IPS DF 4.7 (cell line): ENCODE measurements around the gene MAT2B.
"Not testable (repeated sequence)": the region's sequence is repeated elsewhere in the genome, so short reads cannot be mapped to it uniquely, and the experiment has no call there.

Source experiments
- DNase-seq: peaks from one replicate; pipeline ENCODE4 v3.0.0-alpha.2; 2013; ENCODE audit warnings: low spot score; ENCODE audit errors: extremely low read depth

MAT2B gene

GRCh38 chr5:163503106-163504078 is 2.0 kb upstream of the MAT2B start:
- peak; percentile 94 for DNase-seq

GRCh38 chr5:163504079-163504931 is 1.1 kb upstream of the MAT2B start:
- no peak for DNase-seq

- DNase-seq = no peak
Observed at GRCh38 chr5:163505049-163505367, 411 bp upstream of the MAT2B start.

- DNase-seq = no peak
Observed at GRCh38 chr5:163506095-163506457, 657 bp downstream of the MAT2B start.

- no peak for DNase-seq
Observed at GRCh38 chr5:163506726-163507125, 1.3 kb downstream of the MAT2B start.

- no peak for DNase-seq
Observed at GRCh38 chr5:163508753-163509152, 3.3 kb downstream of the MAT2B start.

- no peak for DNase-seq
Observed at GRCh38 chr5:163509291-163509951, 4.0 kb downstream of the MAT2B start.

- DNase-seq = no peak
Observed at GRCh38 chr5:163512526-163512925, 7.1 kb downstream of the MAT2B start.

GRCh38 chr5:163525096-163525495 is 19.7 kb downstream of the MAT2B start:
- DNase-seq = no peak

- no peak for DNase-seq
Observed at GRCh38 chr5:163529698-163530097, 24.3 kb downstream of the MAT2B start.

- DNase-seq = no peak
Observed at GRCh38 chr5:163531272-163531671, 25.9 kb downstream of the MAT2B start.

GRCh38 chr5:163532171-163533084 is 27.0 kb downstream of the MAT2B start:
- DNase-seq = no peak

- no peak for DNase-seq
Observed at GRCh38 chr5:163533223-163533622, 27.8 kb downstream of the MAT2B start.

- DNase-seq = peak; percentile 49
Observed at GRCh38 chr5:163534492-163535094, 29.2 kb downstream of the MAT2B start.

GRCh38 chr5:163535290-163535689 is 29.9 kb downstream of the MAT2B start:
- DNase-seq = no peak

GRCh38 chr5:163536442-163536841 is 31.0 kb downstream of the MAT2B start:
- not testable (repeated sequence) for DNase-seq

- DNase-seq = no peak
Observed at GRCh38 chr5:163540696-163541095, 35.3 kb downstream of the MAT2B start.

GRCh38 chr5:163542771-163543170 is 37.4 kb downstream of the MAT2B start:
- DNase-seq = no peak

GRCh38 chr5:163544041-163544440 is 38.6 kb downstream of the MAT2B start:
- no peak for DNase-seq

- DNase-seq = no peak
Observed at GRCh38 chr5:163544836-163545235, 39.4 kb downstream of the MAT2B start.
